ENCODE results near the gene SDK1. TPM values are rescaled to one million over a fixed set of nuclear protein-coding genes. Genes with fewer than 3 reads are reported as not detected.

SDK1 gene
- total RNA-seq = 1 to 10 TPM; 1.3 to 5.0 (median 2.0) TPM

GRCh38 chr7:3300651-3301448, at the start of gene SDK1:
Gene SDK1 (plus strand): TSS chr7:3301252. CDS start chr7:3301587, 335 bp downstream.
- H3K27me3 ChIP-seq = no peaks in the 10 kb centered on the region
- H3K27ac ChIP-seq = no peak within 1 kb of the TSS
- DNase-seq = peak; percentile 90 to 95
- no peaks in the 10 kb centered on the region for H3K36me3 ChIP-seq
- intact Hi-C loops (cut with DNase I) = no loop called here
- no peaks in the 10 kb centered on the region for H3K9me3 ChIP-seq
- peak within 1 kb of the TSS in 2 of 3 donors; percentile 34 to 35 for H3K4me3 ChIP-seq (replicated peaks in 1 of 3)
- TF ChIP-seq POLR2A (IDR thresholded peaks at IDR 0.05) (peak in 1 of 2 donors; percentile 66), CTCF (IDR thresholded peaks at IDR 0.05) (peak in 5 of 6 experiments; percentile 59 to 100 (median 96))
- peaks cover 6 to 7% of the 10 kb centered on the region in 2 donors for H3K4me1 ChIP-seq
- 0 to 1% methylated on average over 5 to 22 of the region's 119 CpGs for WGBS, 2 donors

GRCh38 chr7:3254718-3255117, 46.3 kb upstream of the SDK1 start:
- H3K4me1 ChIP-seq = no peaks in the 10 kb centered on the region
- H3K27ac ChIP-seq = no peak overlapping the region
- H3K27me3 ChIP-seq = no peaks in the 10 kb centered on the region
- no peak overlapping the region for H3K4me3 ChIP-seq (replicated peaks in 1 of 3)
- DNase-seq = no peak
- whole genome bisulfite sequencing, 2 donors = 83 to 92% methylated on average over 6 of the region's 6 CpGs
- no peak for TF ChIP-seq CTCF (IDR thresholded peaks at IDR 0.05)
- no peaks in the 10 kb centered on the region for H3K9me3 ChIP-seq
- H3K36me3 ChIP-seq = no peaks in the 10 kb centered on the region
- intact Hi-C loops (cut with DNase I) = no loop called here

- H3K27ac ChIP-seq = no peak overlapping the region
- no peaks in the 10 kb centered on the region for H3K4me1 ChIP-seq
These were observed 41.2 kb upstream of the SDK1 start for GRCh38 chr7:3259711-3260400.

GRCh38 chr7:3260401-3260715, 40.7 kb upstream of the SDK1 start:
- 60 to 74% methylated on average over 10 of the region's 10 CpGs for WGBS, 2 donors
- H3K36me3 ChIP-seq = no peaks in the 10 kb centered on the region
- H3K27me3 ChIP-seq = no peaks in the 10 kb centered on the region
- no peak overlapping the region for H3K4me3 ChIP-seq (replicated peaks in 1 of 3)
- TF ChIP-seq POLR2A (IDR thresholded peaks at IDR 0.05) = no peak
- TF ChIP-seq CTCF (IDR thresholded peaks at IDR 0.05) = no peak
- H3K4me1 ChIP-seq = no peaks in the 10 kb centered on the region
- intact Hi-C loops (cut with DNase I) = no loop called here
- H3K27ac ChIP-seq = no peak overlapping the region
- no peak for DNase-seq
- no peaks in the 10 kb centered on the region for H3K9me3 ChIP-seq

More at GRCh38 chr7:3259711-3260400, 41.2 kb upstream of the SDK1 start:
- intact Hi-C loops (cut with DNase I) = no loop called here
- Histone ChIP-seq H3K9me3 (no peaks in the 10 kb centered on the region), H3K4me3 (replicated peaks in 1 of 3) (no peak overlapping the region), H3K27me3 (no peaks in the 10 kb centered on the region), H3K36me3 (no peaks in the 10 kb centered on the region)
- no peak for DNase-seq
- WGBS, 2 donors = 64 to 74% methylated on average over 17 of the region's 17 CpGs
- TF ChIP-seq POLR2A (IDR thresholded peaks at IDR 0.05) (no peak), CTCF (IDR thresholded peaks at IDR 0.05) (no peak)
